HG02852 (cell line): Measurements from ENCODE around the gene NGB.
"Not testable (repeated sequence)": the region's sequence is repeated elsewhere in the genome, so short reads cannot be mapped to it uniquely, and the experiment has no call there.

Source experiments
- ATAC-seq: cut with Tn5 transposase; IDR thresholded peaks from one replicate; pipeline ENCODE4 v1.9.1; 2021; ENCODE audit warnings: mild to moderate bottlenecking, moderate library complexity; ENCODE audit not compliant: unreplicated experiment

NGB gene

GRCh38 chr14:77296906-77297305 lies 25.9 kb upstream of the NGB start:
- ATAC-seq = no peak

GRCh38 chr14:77296155-77296554 lies 25.1 kb upstream of the NGB start:
- no peak for ATAC-seq

- no peak for ATAC-seq
Observed at GRCh38 chr14:77290705-77291104, 19.7 kb upstream of the NGB start.

- no peak for ATAC-seq
Observed at GRCh38 chr14:77286576-77286975, 15.6 kb upstream of the NGB start.

- no peak for ATAC-seq
Observed at GRCh38 chr14:77284466-77284865, 13.5 kb upstream of the NGB start.

- no peak for ATAC-seq
Observed at GRCh38 chr14:77284066-77284465, 13.1 kb upstream of the NGB start.

GRCh38 chr14:77281852-77282410 lies 10.9 kb upstream of the NGB start:
- no peak for ATAC-seq

- not testable (repeated sequence) for ATAC-seq
Observed at GRCh38 chr14:77280921-77281320, 9.9 kb upstream of the NGB start.

GRCh38 chr14:77279719-77280118 lies 8.7 kb upstream of the NGB start:
- ATAC-seq = no peak

GRCh38 chr14:77278461-77279230 lies 7.6 kb upstream of the NGB start:
- ATAC-seq = no peak

- no peak for ATAC-seq
Observed at GRCh38 chr14:77276959-77277358, 6.0 kb upstream of the NGB start.

- ATAC-seq = no peak
Observed at GRCh38 chr14:77276295-77276935, 5.4 kb upstream of the NGB start.

- ATAC-seq = no peak
Observed at GRCh38 chr14:77275601-77276017, 4.6 kb upstream of the NGB start.

GRCh38 chr14:77275041-77275580 lies 4.1 kb upstream of the NGB start:
- no peak for ATAC-seq

- ATAC-seq = no peak
Observed at GRCh38 chr14:77273796-77274195, 2.8 kb upstream of the NGB start.

- no peak for ATAC-seq
Observed at GRCh38 chr14:77272261-77272660, 1.3 kb upstream of the NGB start.

GRCh38 chr14:77270361-77271112 lies 469 bp downstream of the NGB start:
- ATAC-seq = no peak

- ATAC-seq = no peak
Observed at GRCh38 chr14:77268989-77269600, 1.9 kb downstream of the NGB start.

GRCh38 chr14:77267937-77268699 lies 2.9 kb downstream of the NGB start:
- ATAC-seq = no peak

GRCh38 chr14:77266336-77266735 lies 4.7 kb downstream of the NGB start:
- ATAC-seq = no peak
